GM12865 (cell line): ENCODE measurements around the gene ABCA1.

Experiments used
- DNase-seq: peaks from one replicate; pipeline ENCODE4 v3.0.0; 2010; ENCODE audit warnings: low read depth
- H3K4me3 ChIP-seq: 2 replicates; pipeline ENCODE4 v1.5.1; 2011; ENCODE audit warnings: mild to moderate bottlenecking, low read depth, low read length, control low read depth
- TF ChIP-seq, protein P1 (sequence below): IDR thresholded peaks from 2 replicates; pipeline ENCODE4 v1.5.1; 2011; ENCODE audit warnings: low read length, control low read depth, low read depth, inconsistent platforms; ENCODE audit not compliant: insufficient read depth; ENCODE audit errors: missing control alignments

ABCA1 gene

GRCh38 chr9:104833696-104834095, 94.3 kb downstream of the ABCA1 start:
- no peak for DNase-seq
- TF ChIP-seq, protein P1, sequence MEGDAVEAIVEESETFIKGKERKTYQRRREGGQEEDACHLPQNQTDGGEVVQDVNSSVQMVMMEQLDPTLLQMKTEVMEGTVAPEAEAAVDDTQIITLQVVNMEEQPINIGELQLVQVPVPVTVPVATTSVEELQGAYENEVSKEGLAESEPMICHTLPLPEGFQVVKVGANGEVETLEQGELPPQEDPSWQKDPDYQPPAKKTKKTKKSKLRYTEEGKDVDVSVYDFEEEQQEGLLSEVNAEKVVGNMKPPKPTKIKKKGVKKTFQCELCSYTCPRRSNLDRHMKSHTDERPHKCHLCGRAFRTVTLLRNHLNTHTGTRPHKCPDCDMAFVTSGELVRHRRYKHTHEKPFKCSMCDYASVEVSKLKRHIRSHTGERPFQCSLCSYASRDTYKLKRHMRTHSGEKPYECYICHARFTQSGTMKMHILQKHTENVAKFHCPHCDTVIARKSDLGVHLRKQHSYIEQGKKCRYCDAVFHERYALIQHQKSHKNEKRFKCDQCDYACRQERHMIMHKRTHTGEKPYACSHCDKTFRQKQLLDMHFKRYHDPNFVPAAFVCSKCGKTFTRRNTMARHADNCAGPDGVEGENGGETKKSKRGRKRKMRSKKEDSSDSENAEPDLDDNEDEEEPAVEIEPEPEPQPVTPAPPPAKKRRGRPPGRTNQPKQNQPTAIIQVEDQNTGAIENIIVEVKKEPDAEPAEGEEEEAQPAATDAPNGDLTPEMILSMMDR, result no peak
- H3K4me3 ChIP-seq, result no peak overlapping the region

- DNase-seq, result no peak
- H3K4me3 ChIP-seq, result no peak overlapping the region
- TF ChIP-seq, protein P1, result no peak
These were observed 96.3 kb downstream of the ABCA1 start for GRCh38 chr9:104831681-104832080.

GRCh38 chr9:104826911-104827310, 101.0 kb downstream of the ABCA1 start:
- TF ChIP-seq, protein P1, result no peak
- no peak overlapping the region for H3K4me3 ChIP-seq
- no peak for DNase-seq

DNA sequence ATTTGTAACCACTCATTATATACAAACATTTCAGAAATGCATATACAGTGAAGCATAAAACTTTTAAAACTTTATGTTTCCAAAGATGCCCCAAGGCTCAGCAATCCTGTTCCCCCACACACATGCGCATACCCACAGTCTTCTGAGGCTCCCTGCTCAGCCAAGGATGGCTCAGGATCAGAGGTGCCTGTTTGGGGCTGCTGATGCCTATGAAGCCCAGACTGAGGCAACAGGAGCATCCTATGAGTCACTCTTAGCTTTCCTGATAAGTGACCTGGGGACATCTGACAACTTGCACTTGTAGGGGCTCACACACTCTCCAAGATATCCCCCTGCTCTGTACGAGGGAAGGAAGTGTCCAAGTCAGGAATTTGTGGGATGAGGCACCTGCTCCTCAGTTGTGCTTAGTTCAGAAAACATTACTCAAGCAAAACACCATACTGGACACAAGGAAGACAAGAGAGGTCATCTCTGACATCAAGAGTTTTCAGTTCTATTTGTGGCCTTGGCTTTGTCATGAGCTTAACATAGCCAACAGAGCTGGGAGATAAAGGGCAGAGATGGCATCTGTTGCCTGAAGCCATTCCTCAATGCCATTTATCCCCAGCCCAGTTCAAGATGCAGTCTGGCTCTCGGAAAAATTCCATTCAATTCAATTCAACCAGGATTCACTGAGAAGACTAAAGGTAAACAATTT, 101.7 kb downstream of the ABCA1 start:
- TF ChIP-seq, protein P1, result no peak
- DNase-seq, result no peak
- H3K4me3 ChIP-seq, result no peak overlapping the region

- DNase-seq, result no peak
- TF ChIP-seq, protein P1, result no peak
- H3K4me3 ChIP-seq, result no peak overlapping the region
These were observed 107.6 kb downstream of the ABCA1 start for GRCh38 chr9:104820336-104820735.

GRCh38 chr9:104819033-104819432, 108.9 kb downstream of the ABCA1 start:
- no peak for DNase-seq
- H3K4me3 ChIP-seq, result no peak overlapping the region
- TF ChIP-seq, protein P1, result no peak

DNA sequence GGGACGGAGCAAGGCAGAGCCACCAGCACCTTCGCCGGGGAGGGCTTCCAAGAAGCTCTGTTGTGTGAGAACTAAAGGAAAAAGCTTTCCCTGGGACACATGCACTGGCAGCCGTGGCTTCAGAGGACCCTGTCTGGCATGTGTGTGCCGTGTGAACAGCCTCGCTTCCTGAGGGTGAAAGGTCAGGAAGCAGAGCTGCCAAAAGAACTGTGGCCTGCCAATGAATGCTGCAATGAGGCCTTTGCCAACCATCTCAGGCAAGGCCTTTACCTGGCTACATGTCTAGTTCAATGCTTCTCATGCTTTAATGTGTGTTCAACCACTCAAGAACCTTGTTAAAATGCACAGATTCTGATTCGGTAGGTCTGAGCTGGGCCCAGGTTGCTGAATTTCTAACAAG, 110.5 kb downstream of the ABCA1 start:
- H3K4me3 ChIP-seq, result no peak overlapping the region
- DNase-seq, result no peak

More for the DNA sequence above, 110.5 kb downstream of the ABCA1 start:
- TF ChIP-seq, protein P1, result no peak
